Measurements from ENCODE around the gene GPR87. TPM values are rescaled to one million over a fixed set of nuclear protein-coding genes. Genes with fewer than 3 reads are reported as not detected.

Gene GPR87
- total RNA-seq, 1 donor from 2014 or later = not detected

DNA sequence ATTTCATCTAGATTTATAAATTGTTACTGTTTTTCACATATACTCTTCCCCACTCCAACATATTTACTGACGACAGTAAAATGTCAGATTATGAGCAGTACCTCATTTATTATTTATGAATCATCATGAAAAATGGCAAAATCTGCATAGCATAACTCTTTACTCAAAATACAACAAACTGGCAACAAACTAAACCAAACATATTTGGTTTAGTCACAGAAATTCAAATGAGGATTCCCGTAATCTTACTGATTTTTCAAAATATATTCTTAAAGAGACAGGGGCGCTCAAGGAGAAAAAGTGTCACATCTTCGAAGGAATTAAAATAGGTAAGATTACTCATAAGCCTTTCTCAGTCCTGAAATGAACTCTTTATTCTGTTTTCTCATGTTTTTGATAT is 3.0 kb upstream of the GPR87 start:
- no peak overlapping the region for H3K4me3 Mint-ChIP-seq (ENCODE audit: unreplicated experiment)
- no peak for DNase-seq
- peaks cover 1% of the 10 kb centered on the region for H3K9me3 Mint-ChIP-seq (ENCODE audit: unreplicated experiment)
- no peaks in the 10 kb centered on the region for H3K36me3 Mint-ChIP-seq (ENCODE audit: unreplicated experiment)
- no peaks in the 10 kb centered on the region for H3K4me1 Mint-ChIP-seq (ENCODE audit: low read depth, unreplicated experiment)
- TF ChIP-seq CTCF (IDR thresholded peaks at IDR 0.05; ENCODE audit: partially characterized antibody, unreplicated experiment) = no peak
- no peak overlapping the region for H3K27ac Mint-ChIP-seq (ENCODE audit: unreplicated experiment)
- peaks cover 2% of the 10 kb centered on the region for H3K27me3 Mint-ChIP-seq (ENCODE audit: unreplicated experiment)

- Mint-ChIP-seq H3K4me3 (ENCODE audit: unreplicated experiment) (no peak overlapping the region), H3K9me3 (ENCODE audit: unreplicated experiment) (peaks cover 1% of the 10 kb centered on the region)
Measured at GRCh38 chr3:151318991-151319390, 2.4 kb upstream of the GPR87 start.

GRCh38 chr3:151318313-151318712 is 1.7 kb upstream of the GPR87 start:
- Mint-ChIP-seq H3K27me3 (ENCODE audit: unreplicated experiment) (peaks cover 2% of the 10 kb centered on the region), H3K4me1 (ENCODE audit: low read depth, unreplicated experiment) (no peaks in the 10 kb centered on the region), H3K9me3 (ENCODE audit: unreplicated experiment) (peaks cover under 1% of the 10 kb centered on the region), H3K27ac (ENCODE audit: unreplicated experiment) (no peak overlapping the region), H3K4me3 (ENCODE audit: unreplicated experiment) (no peak overlapping the region), H3K36me3 (ENCODE audit: unreplicated experiment) (no peaks in the 10 kb centered on the region)
- DNase-seq = no peak
- no peak for TF ChIP-seq CTCF (IDR thresholded peaks at IDR 0.05; ENCODE audit: partially characterized antibody, unreplicated experiment)

More at GRCh38 chr3:151318991-151319390, 2.4 kb upstream of the GPR87 start:
- H3K36me3 Mint-ChIP-seq (ENCODE audit: unreplicated experiment) = no peaks in the 10 kb centered on the region
- no peak for TF ChIP-seq CTCF (IDR thresholded peaks at IDR 0.05; ENCODE audit: partially characterized antibody, unreplicated experiment)
- H3K27ac Mint-ChIP-seq (ENCODE audit: unreplicated experiment) = no peak overlapping the region
- no peak for DNase-seq
- H3K4me1 Mint-ChIP-seq (ENCODE audit: low read depth, unreplicated experiment) = no peaks in the 10 kb centered on the region
- H3K27me3 Mint-ChIP-seq (ENCODE audit: unreplicated experiment) = peaks cover 2% of the 10 kb centered on the region

DNA sequence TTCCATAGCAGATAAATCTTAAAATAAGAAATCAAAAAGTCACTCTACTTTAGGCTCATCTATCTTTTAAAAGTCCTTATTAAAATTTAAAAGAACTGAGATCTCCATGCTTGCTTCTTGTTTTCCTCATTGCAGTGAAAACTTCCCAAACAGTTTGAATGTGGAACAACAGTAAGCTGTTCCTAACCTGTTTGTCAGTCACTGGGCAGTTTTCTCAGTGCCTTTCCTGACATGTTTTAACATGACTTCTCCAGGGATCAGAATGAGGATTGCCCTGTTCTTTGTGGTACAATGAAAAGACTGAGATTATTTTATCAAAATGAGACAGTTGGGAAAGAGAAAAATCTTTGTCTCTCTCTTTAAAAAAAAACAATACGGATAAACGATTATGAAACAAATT is 774 bp downstream of the GPR87 start:
- Mint-ChIP-seq H3K4me3 (ENCODE audit: unreplicated experiment) (no peak overlapping the region), H3K9me3 (ENCODE audit: unreplicated experiment) (no peaks in the 10 kb centered on the region), H3K4me1 (ENCODE audit: low read depth, unreplicated experiment) (peaks cover 1% of the 10 kb centered on the region), H3K27me3 (ENCODE audit: unreplicated experiment) (peaks cover 2% of the 10 kb centered on the region), H3K36me3 (ENCODE audit: unreplicated experiment) (no peaks in the 10 kb centered on the region), H3K27ac (ENCODE audit: unreplicated experiment) (no peak overlapping the region)
- TF ChIP-seq CTCF (IDR thresholded peaks at IDR 0.05; ENCODE audit: partially characterized antibody, unreplicated experiment) = no peak
- no peak for DNase-seq

- H3K27ac Mint-ChIP-seq (ENCODE audit: unreplicated experiment) = no peak overlapping the region
- H3K4me3 Mint-ChIP-seq (ENCODE audit: unreplicated experiment) = no peak overlapping the region
- no peaks in the 10 kb centered on the region for H3K36me3 Mint-ChIP-seq (ENCODE audit: unreplicated experiment)
- peaks cover 1% of the 10 kb centered on the region for H3K4me1 Mint-ChIP-seq (ENCODE audit: low read depth, unreplicated experiment)
- no peaks in the 10 kb centered on the region for H3K9me3 Mint-ChIP-seq (ENCODE audit: unreplicated experiment)
- DNase-seq = no peak
- no peak for TF ChIP-seq CTCF (IDR thresholded peaks at IDR 0.05; ENCODE audit: partially characterized antibody, unreplicated experiment)
- peaks cover 2% of the 10 kb centered on the region for H3K27me3 Mint-ChIP-seq (ENCODE audit: unreplicated experiment)
Measured at GRCh38 chr3:151315136-151315535, 1.5 kb downstream of the GPR87 start.
